ENCODE results near the gene FURIN. TPM values are rescaled to one million over a fixed set of nuclear protein-coding genes. Genes with fewer than 3 reads are reported as not detected.

Gene FURIN
- total RNA-seq, 1 donor from 2014 or later = 122 TPM

DNA sequence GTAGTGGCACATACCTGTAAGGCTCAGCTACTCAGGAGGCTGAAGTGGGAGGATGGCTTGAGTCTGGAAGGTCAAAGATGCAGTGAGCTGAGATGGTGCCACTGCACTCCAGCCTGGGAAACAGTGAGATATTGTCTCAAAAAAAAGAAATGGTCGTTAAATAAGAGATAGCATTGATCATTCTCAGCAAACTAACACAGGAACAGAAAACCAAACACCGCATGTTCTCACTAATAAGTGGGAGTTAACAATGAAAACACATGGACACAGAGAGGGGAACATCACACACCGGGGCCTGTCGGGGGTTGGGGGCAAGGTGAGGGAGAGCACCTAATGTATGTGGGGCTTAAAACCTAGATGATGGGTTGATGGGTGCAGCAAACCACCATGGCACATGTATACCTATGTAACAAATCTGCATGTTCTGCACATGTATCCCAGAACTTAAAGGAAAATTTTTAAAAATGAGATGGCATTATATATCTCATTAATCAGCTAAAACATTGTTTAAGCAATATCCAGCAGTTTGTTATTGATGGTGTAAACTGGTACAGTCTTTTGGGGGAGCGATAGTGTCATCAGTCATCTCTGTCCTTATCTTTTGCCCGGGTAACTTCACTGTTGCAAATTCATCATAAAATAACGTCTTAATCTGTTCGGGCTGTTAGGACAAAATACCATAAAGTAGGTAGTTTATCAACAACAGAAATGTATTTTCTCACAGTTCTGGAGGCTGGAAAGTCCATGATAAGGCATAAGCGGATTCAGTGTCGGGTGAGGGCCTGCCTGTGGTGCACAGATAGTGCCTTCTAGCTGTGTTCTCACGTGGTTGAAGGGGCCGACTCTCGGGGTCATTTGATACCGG lies 33.0 kb downstream of the FURIN start:
- H3K27ac Mint-ChIP-seq (ENCODE audit: unreplicated experiment) = no peak overlapping the region
- H2AFZ ChIP-seq (ENCODE audit: low read depth, low read length) = peak overlapping the region; percentile 98
- H3K4me1 ChIP-seq (ENCODE audit: insufficient read depth, low read length) = peaks cover 13% of the 10 kb centered on the region
- FAIRE-seq = no peak
- TF ChIP-seq, protein P1, sequence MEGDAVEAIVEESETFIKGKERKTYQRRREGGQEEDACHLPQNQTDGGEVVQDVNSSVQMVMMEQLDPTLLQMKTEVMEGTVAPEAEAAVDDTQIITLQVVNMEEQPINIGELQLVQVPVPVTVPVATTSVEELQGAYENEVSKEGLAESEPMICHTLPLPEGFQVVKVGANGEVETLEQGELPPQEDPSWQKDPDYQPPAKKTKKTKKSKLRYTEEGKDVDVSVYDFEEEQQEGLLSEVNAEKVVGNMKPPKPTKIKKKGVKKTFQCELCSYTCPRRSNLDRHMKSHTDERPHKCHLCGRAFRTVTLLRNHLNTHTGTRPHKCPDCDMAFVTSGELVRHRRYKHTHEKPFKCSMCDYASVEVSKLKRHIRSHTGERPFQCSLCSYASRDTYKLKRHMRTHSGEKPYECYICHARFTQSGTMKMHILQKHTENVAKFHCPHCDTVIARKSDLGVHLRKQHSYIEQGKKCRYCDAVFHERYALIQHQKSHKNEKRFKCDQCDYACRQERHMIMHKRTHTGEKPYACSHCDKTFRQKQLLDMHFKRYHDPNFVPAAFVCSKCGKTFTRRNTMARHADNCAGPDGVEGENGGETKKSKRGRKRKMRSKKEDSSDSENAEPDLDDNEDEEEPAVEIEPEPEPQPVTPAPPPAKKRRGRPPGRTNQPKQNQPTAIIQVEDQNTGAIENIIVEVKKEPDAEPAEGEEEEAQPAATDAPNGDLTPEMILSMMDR (IDR thresholded peaks at IDR 0.05; ENCODE audit: insufficient read depth, low read depth, low read length) = no peak
- TF ChIP-seq EZH2 (IDR thresholded peaks at IDR 0.05; ENCODE audit: insufficient read depth, low read length) = no peak
- no peaks in the 10 kb centered on the region for H4K20me1 ChIP-seq (ENCODE audit: insufficient read depth, low read length)
- no peaks in the 10 kb centered on the region for H3K9me3 Mint-ChIP-seq (ENCODE audit: unreplicated experiment)
- no peaks in the 10 kb centered on the region for H3K79me2 ChIP-seq (ENCODE audit: insufficient read depth, low read length)
- no peaks in the 10 kb centered on the region for H3K27me3 ChIP-seq (ENCODE audit: insufficient read depth, low read length)
- peak overlapping the region; percentile 85 for H3K9ac ChIP-seq (ENCODE audit: low read length)
- DNase-seq (ENCODE audit: low read depth) = no peak
- H3K36me3 ChIP-seq (ENCODE audit: insufficient read depth, low read length) = no peaks in the 10 kb centered on the region
- H3K4me1 Mint-ChIP-seq (ENCODE audit: low read depth, unreplicated experiment) = peaks cover 2% of the 10 kb centered on the region
- peak overlapping the region; percentile 87 for H3K4me3 Mint-ChIP-seq (ENCODE audit: unreplicated experiment)
- H3K9me3 ChIP-seq (ENCODE audit: insufficient read depth, low read depth, low read length) = no peaks in the 10 kb centered on the region
- H3K36me3 Mint-ChIP-seq (ENCODE audit: low read depth, unreplicated experiment) = peaks cover 12% of the 10 kb centered on the region
- H3K27ac ChIP-seq (ENCODE audit: low read depth, low read length) = no peak overlapping the region
- peaks cover 17% of the 10 kb centered on the region for H3K27me3 Mint-ChIP-seq (ENCODE audit: low read depth, unreplicated experiment)
- H3K4me3 ChIP-seq (ENCODE audit: insufficient read depth, low read depth, low read length) = peak overlapping the region; percentile 85
- H3K4me2 ChIP-seq (ENCODE audit: low read length) = peak overlapping the region; percentile 97

DNA sequence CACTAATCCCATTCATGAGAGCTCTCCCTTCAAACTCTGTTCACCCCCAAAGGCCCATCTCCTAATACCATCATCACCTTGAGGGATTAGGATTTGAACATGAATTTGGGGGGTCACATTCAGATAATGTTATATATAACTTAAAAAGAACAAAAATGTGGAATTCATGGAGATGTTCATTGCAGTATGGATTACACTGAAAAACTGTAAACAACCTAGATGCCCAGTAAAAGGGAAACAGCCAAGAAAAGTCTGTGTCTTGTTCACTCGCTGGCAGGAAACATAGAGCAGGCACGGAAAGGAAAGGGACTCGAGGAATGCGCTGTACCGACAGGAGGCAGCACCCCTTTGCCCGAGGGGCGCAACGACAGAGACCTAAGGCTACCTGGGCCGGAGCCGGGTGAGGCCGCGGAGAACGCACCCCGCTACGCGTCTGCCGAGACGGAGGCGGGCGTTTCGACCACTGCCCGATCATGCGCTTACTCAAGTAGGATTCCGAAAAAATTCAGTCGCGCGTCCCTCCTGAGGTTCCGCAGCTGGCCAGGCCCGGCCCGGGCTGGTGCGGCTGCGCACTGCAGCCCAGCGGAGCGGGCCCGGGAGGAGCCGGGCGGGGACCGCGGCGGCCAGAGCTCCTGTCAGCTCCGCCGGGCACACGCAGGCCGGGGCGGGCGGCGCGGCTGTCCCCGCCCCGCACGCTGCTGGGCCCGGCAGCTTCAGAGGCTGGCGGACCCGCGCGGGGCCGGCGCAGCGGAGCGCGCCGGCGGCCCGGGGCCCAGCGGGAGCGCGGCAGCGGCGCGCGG lies 33.9 kb downstream of the FURIN start:
- peaks cover 15% of the 10 kb centered on the region for H3K36me3 Mint-ChIP-seq (ENCODE audit: low read depth, unreplicated experiment)
- TF ChIP-seq, protein P1 (IDR thresholded peaks at IDR 0.05; ENCODE audit: insufficient read depth, low read depth, low read length) = peak; percentile 51
- TF ChIP-seq EZH2 (IDR thresholded peaks at IDR 0.05; ENCODE audit: insufficient read depth, low read length) = no peak
- Histone ChIP-seq H3K9ac (ENCODE audit: low read length) (peak overlapping the region; percentile 85), H2AFZ (ENCODE audit: low read depth, low read length) (peak overlapping the region; percentile 98), H4K20me1 (ENCODE audit: insufficient read depth, low read length) (no peaks in the 10 kb centered on the region), H3K27me3 (ENCODE audit: insufficient read depth, low read length) (no peaks in the 10 kb centered on the region), H3K4me3 (ENCODE audit: insufficient read depth, low read depth, low read length) (peak overlapping the region; percentile 85), H3K4me1 (ENCODE audit: insufficient read depth, low read length) (peaks cover 13% of the 10 kb centered on the region), H3K79me2 (ENCODE audit: insufficient read depth, low read length) (no peaks in the 10 kb centered on the region), H3K36me3 (ENCODE audit: insufficient read depth, low read length) (no peaks in the 10 kb centered on the region), H3K4me2 (ENCODE audit: low read length) (peak overlapping the region; percentile 97), H3K9me3 (ENCODE audit: insufficient read depth, low read depth, low read length) (no peaks in the 10 kb centered on the region), H3K27ac (ENCODE audit: low read depth, low read length) (peak overlapping the region; percentile 84)
- H3K27me3 Mint-ChIP-seq (ENCODE audit: low read depth, unreplicated experiment) = peaks cover 17% of the 10 kb centered on the region
- peak overlapping the region; percentile 75 for H3K27ac Mint-ChIP-seq (ENCODE audit: unreplicated experiment)
- peak; percentile 62 for DNase-seq (ENCODE audit: low read depth)
- no peak for FAIRE-seq
- H3K4me3 Mint-ChIP-seq (ENCODE audit: unreplicated experiment) = peak overlapping the region; percentile 87
- peaks cover 2% of the 10 kb centered on the region for H3K4me1 Mint-ChIP-seq (ENCODE audit: low read depth, unreplicated experiment)
- H3K9me3 Mint-ChIP-seq (ENCODE audit: unreplicated experiment) = no peaks in the 10 kb centered on the region

Measured in astrocyte (in vitro differentiated cells and primary cell).